ENCODE results near the gene SP100. TPM values are rescaled to one million over a fixed set of nuclear protein-coding genes. Genes with fewer than 3 reads are reported as not detected.
"Not testable (repeated sequence)": the region's sequence is repeated elsewhere in the genome, so short reads cannot be mapped to it uniquely, and the experiment has no call there.

Gene SP100
- total RNA-seq, 2 experiments from 2014 or later, result 68.3 to 69.0 TPM

- ChIA-PET POLR2A (no interaction called here), CTCF (interaction anchor here (1.9 kb wide), 1 partner anchor 55 kb away, joined by 3 read pairs; no protein-coding TSS in a partner anchor)
Measured at GRCh38 chr2:230417436-230417835, 1.4 kb downstream of the SP100 start.

GRCh38 chr2:230418341-230419016, 2.5 kb downstream of the SP100 start:
- ChIA-PET CTCF (interaction anchor here (1.9 kb wide), 1 partner anchor 54 kb away, joined by 3 read pairs; no protein-coding TSS in a partner anchor), POLR2A (interaction anchor here (0.6 kb wide), 1 partner anchor 131 kb away, joined by 3 read pairs; no protein-coding TSS in a partner anchor)

- POLR2A ChIA-PET, result no interaction called here
Measured at GRCh38 chr2:230419181-230419580, 3.2 kb downstream of the SP100 start.

GRCh38 chr2:230422149-230422548, 6.1 kb downstream of the SP100 start:
- ChIA-PET CTCF (no interaction called here), POLR2A (no interaction called here)

More at GRCh38 chr2:230419181-230419580, 3.2 kb downstream of the SP100 start:
- CTCF ChIA-PET, result no interaction called here

- CTCF ChIA-PET, result no interaction called here
- POLR2A ChIA-PET, result no interaction called here
Measured at GRCh38 chr2:230423851-230424458, 8.0 kb downstream of the SP100 start.

GRCh38 chr2:230425377-230425776, 9.4 kb downstream of the SP100 start:
- CTCF ChIA-PET, result no interaction called here
- POLR2A ChIA-PET, result no interaction called here

GRCh38 chr2:230429513-230429912, 13.5 kb downstream of the SP100 start:
- CTCF ChIA-PET, result no interaction called here

GRCh38 chr2:230430957-230431910, 15.2 kb downstream of the SP100 start:
- ChIA-PET CTCF (no interaction called here), POLR2A (no interaction called here)

More at GRCh38 chr2:230429513-230429912, 13.5 kb downstream of the SP100 start:
- POLR2A ChIA-PET, result no interaction called here

GRCh38 chr2:230434677-230435324, 18.8 kb downstream of the SP100 start:
- CTCF ChIA-PET, result no interaction called here
- POLR2A ChIA-PET, result no interaction called here

GRCh38 chr2:230435431-230435830, 19.4 kb downstream of the SP100 start:
- CTCF ChIA-PET, result interaction anchor here (0.9 kb wide), 1 partner anchor 11 kb away, joined by 4 read pairs; no protein-coding TSS in a partner anchor
- POLR2A ChIA-PET, result no interaction called here

GRCh38 chr2:230439121-230439520, 23.1 kb downstream of the SP100 start:
- CTCF ChIA-PET, result not testable (repeated sequence)

GRCh38 chr2:230439590-230439989, 23.6 kb downstream of the SP100 start:
- CTCF ChIA-PET, result no interaction called here

More at GRCh38 chr2:230439121-230439520, 23.1 kb downstream of the SP100 start:
- POLR2A ChIA-PET, result not testable (repeated sequence)

GRCh38 chr2:230441227-230441897, 25.4 kb downstream of the SP100 start:
- ChIA-PET CTCF (no interaction called here), POLR2A (no interaction called here)

More at GRCh38 chr2:230439590-230439989, 23.6 kb downstream of the SP100 start:
- POLR2A ChIA-PET, result no interaction called here

GRCh38 chr2:230443541-230443940, 27.5 kb downstream of the SP100 start:
- ChIA-PET POLR2A (no interaction called here), CTCF (no interaction called here)

- ChIA-PET CTCF (no interaction called here), POLR2A (no interaction called here)
Measured at GRCh38 chr2:230444832-230445231, 28.8 kb downstream of the SP100 start.

GRCh38 chr2:230447036-230447435, 31.0 kb downstream of the SP100 start:
- CTCF ChIA-PET, result interaction anchor here (1.0 to 1.1 kb wide), 2 partner anchors 20 to 31 kb away, joined by 3 to 4 read pairs; partner anchors contain the start of gene SP100

GRCh38 chr2:230447455-230448451, 31.8 kb downstream of the SP100 start:
- POLR2A ChIA-PET, result interaction anchor here (0.7 to 1.0 kb wide), 2 partner anchors 11 to 24 kb away, joined by 3 read pairs; no protein-coding TSS in a partner anchor
- CTCF ChIA-PET, result interaction anchor here (1.0 kb wide), 1 partner anchor 32 kb away, joined by 3 read pairs; the partner anchor contains the start of gene SP100

More at GRCh38 chr2:230447036-230447435, 31.0 kb downstream of the SP100 start:
- POLR2A ChIA-PET, result no interaction called here

Measured in activated CD8-positive, alpha-beta memory T cell treated with anti-CD3 and anti-CD28 coated beads for 36 hours (primary cell).